ENCODE results near the gene ERCC6L2.

Gene ERCC6L2

DNA sequence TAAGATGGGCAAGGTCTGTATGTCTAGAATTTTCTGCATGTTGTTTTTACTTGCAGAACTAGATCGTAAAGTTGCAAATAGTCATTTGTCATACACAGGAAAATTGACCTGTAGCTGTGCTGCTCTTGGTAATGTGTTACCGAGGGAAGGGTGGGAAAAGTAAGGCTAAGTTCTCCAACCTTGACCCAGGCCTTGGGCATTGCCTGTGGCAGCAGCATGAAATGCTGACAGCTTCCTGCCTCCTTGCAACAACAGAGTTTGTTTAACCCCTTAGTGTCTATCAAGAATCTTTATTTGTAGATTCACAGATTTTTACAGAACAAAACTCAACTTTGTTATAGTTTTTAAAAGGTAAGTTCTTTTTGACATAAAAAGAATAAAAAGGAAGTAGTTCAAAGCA, 48.3 kb downstream of the ERCC6L2 start:
- no peak overlapping the region for H3K9ac ChIP-seq (ENCODE audit: low read length)
- H2AFZ ChIP-seq (ENCODE audit: low read length) = no peak overlapping the region
- H3K4me2 ChIP-seq (ENCODE audit: low read length) = no peak overlapping the region
- H3K9me3 ChIP-seq (ENCODE audit: low read length) = no peaks in the 10 kb centered on the region
- peaks cover 29% of the 10 kb centered on the region; the same call in 1 of the 2 replicates for H3K36me3 ChIP-seq (ENCODE audit: insufficient read depth, low read length)
- H3K4me3 ChIP-seq (ENCODE audit: low read depth, low read length, poor library complexity, severe bottlenecking) = no peak overlapping the region
- no peaks in the 10 kb centered on the region for H3K9me2 ChIP-seq (ENCODE audit: low read depth, low read length)
- TF ChIP-seq EZH2 (IDR thresholded peaks at IDR 0.05; ENCODE audit: borderline replicate concordance, low read length) = no peak
- TF ChIP-seq, protein P1, sequence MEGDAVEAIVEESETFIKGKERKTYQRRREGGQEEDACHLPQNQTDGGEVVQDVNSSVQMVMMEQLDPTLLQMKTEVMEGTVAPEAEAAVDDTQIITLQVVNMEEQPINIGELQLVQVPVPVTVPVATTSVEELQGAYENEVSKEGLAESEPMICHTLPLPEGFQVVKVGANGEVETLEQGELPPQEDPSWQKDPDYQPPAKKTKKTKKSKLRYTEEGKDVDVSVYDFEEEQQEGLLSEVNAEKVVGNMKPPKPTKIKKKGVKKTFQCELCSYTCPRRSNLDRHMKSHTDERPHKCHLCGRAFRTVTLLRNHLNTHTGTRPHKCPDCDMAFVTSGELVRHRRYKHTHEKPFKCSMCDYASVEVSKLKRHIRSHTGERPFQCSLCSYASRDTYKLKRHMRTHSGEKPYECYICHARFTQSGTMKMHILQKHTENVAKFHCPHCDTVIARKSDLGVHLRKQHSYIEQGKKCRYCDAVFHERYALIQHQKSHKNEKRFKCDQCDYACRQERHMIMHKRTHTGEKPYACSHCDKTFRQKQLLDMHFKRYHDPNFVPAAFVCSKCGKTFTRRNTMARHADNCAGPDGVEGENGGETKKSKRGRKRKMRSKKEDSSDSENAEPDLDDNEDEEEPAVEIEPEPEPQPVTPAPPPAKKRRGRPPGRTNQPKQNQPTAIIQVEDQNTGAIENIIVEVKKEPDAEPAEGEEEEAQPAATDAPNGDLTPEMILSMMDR (IDR thresholded peaks at IDR 0.05; ENCODE audit: low read length) = no peak
- no peaks in the 10 kb centered on the region for H3K79me2 ChIP-seq (ENCODE audit: insufficient read depth, low read length)
- no peaks in the 10 kb centered on the region for H3F3A ChIP-seq (ENCODE audit: insufficient read depth, low read length)
- H3K4me1 ChIP-seq (ENCODE audit: insufficient read depth, low read length, severe bottlenecking) = no peaks in the 10 kb centered on the region
- H3K27me3 ChIP-seq (ENCODE audit: insufficient read depth, low read length) = no peaks in the 10 kb centered on the region
- H3K27ac ChIP-seq (ENCODE audit: low read depth, low read length, poor library complexity, severe bottlenecking) = no peak overlapping the region
- no peaks in the 10 kb centered on the region for H4K20me1 ChIP-seq (ENCODE audit: insufficient read depth, low read length)

DNA sequence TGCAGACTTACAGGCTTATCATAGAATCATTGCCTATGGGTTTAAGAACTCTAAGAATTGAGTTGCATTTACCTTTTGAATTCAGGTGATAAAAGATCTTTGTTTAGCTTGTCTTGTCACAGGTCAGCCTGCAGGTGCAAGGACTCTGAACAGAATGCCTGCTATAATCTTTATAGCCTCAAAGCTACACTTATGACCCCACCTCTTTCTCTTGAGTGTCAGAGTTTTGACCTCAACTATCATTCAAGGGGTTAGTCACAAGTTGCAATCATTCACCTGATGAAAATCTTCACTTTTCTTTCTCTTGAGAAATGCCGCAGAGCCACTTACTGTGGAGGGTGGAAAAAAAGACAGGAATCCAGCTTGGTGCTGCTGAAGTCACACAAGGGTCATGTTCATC, 49.5 kb downstream of the ERCC6L2 start:
- Histone ChIP-seq H3K79me2 (ENCODE audit: insufficient read depth, low read length) (no peaks in the 10 kb centered on the region), H3K4me1 (ENCODE audit: insufficient read depth, low read length, severe bottlenecking) (no peaks in the 10 kb centered on the region), H3F3A (ENCODE audit: insufficient read depth, low read length) (no peaks in the 10 kb centered on the region), H3K9me3 (ENCODE audit: low read length) (no peaks in the 10 kb centered on the region), H3K27ac (ENCODE audit: low read depth, low read length, poor library complexity, severe bottlenecking) (no peak overlapping the region), H4K20me1 (ENCODE audit: insufficient read depth, low read length) (no peaks in the 10 kb centered on the region), H3K27me3 (ENCODE audit: insufficient read depth, low read length) (no peaks in the 10 kb centered on the region), H3K4me3 (ENCODE audit: low read depth, low read length, poor library complexity, severe bottlenecking) (no peak overlapping the region), H3K4me2 (ENCODE audit: low read length) (no peak overlapping the region), H3K36me3 (ENCODE audit: insufficient read depth, low read length) (peaks cover 29% of the 10 kb centered on the region; the same call in 1 of the 2 replicates), H3K9ac (ENCODE audit: low read length) (no peak overlapping the region), H3K9me2 (ENCODE audit: low read depth, low read length) (no peaks in the 10 kb centered on the region), H2AFZ (ENCODE audit: low read length) (no peak overlapping the region)
- TF ChIP-seq, protein P1 (IDR thresholded peaks at IDR 0.05; ENCODE audit: low read length) = no peak
- TF ChIP-seq EZH2 (IDR thresholded peaks at IDR 0.05; ENCODE audit: borderline replicate concordance, low read length) = no peak

DNA sequence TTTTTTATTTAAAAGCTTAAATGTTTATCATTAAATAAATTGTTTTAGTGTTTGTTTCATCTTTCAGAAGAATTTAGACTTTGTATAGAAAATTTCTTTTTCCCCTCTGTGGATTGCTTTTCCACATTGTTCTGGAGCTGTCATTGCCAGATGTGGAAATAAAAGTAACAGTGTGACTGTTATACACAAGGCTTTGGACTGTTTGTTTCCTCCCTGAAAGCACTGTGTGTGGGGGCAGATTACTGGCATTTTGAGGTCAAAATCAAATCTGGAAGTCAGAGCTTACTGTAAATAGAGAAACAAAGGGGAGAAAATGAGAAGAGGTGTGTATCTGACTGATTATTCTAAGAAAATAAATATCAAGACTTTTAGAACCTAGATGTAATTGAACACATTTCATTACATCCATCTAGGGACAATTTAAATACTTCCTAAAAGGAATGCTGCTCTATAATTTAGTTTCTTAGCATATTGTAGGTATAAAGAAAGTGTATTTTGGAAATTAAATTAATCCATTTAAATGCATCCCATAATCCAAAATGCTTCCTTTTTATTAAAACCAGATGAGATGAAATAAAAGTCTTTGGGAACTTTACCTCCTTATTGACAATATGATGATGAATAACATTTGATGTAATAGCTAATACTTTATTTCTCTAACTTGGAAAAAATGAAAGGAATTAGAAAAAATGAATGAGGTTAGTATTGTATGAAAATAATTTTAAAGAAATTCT, 51.9 kb downstream of the ERCC6L2 start:
- no peaks in the 10 kb centered on the region for H3K79me2 ChIP-seq (ENCODE audit: insufficient read depth, low read length)
- H3K36me3 ChIP-seq (ENCODE audit: insufficient read depth, low read length) = peaks cover 26% of the 10 kb centered on the region; the same call in 1 of the 2 replicates
- no peaks in the 10 kb centered on the region for H3K9me3 ChIP-seq (ENCODE audit: low read length)
- H3K9me2 ChIP-seq (ENCODE audit: low read depth, low read length) = no peaks in the 10 kb centered on the region
- H3K4me3 ChIP-seq (ENCODE audit: low read depth, low read length, poor library complexity, severe bottlenecking) = no peak overlapping the region
- H3K4me2 ChIP-seq (ENCODE audit: low read length) = no peak overlapping the region
- no peak overlapping the region for H3K9ac ChIP-seq (ENCODE audit: low read length)
- no peak overlapping the region for H3K27ac ChIP-seq (ENCODE audit: low read depth, low read length, poor library complexity, severe bottlenecking)
- no peak for TF ChIP-seq EZH2 (IDR thresholded peaks at IDR 0.05; ENCODE audit: borderline replicate concordance, low read length)
- TF ChIP-seq, protein P1 (IDR thresholded peaks at IDR 0.05; ENCODE audit: low read length) = no peak
- no peaks in the 10 kb centered on the region for H3K4me1 ChIP-seq (ENCODE audit: insufficient read depth, low read length, severe bottlenecking)
- H2AFZ ChIP-seq (ENCODE audit: low read length) = no peak overlapping the region
- no peaks in the 10 kb centered on the region for H4K20me1 ChIP-seq (ENCODE audit: insufficient read depth, low read length)
- no peaks in the 10 kb centered on the region for H3K27me3 ChIP-seq (ENCODE audit: insufficient read depth, low read length)
- no peaks in the 10 kb centered on the region for H3F3A ChIP-seq (ENCODE audit: insufficient read depth, low read length)

Measured in OCI-LY1 (cell line).